Ishikawa (cell line): Measurements from ENCODE around the gene DGUOK.

Experiments
- CEBPB ChIP-seq: IDR thresholded peaks from 2 replicates; pipeline ENCODE4 v1.6.1; 2012
- CREB1 ChIP-seq: IDR thresholded peaks from 2 replicates; pipeline ENCODE4 v1.6.1; 2012; ENCODE audit warnings: low read depth
- EGR1 ChIP-seq: IDR thresholded peaks from 2 replicates; pipeline ENCODE4 v1.6.1; 2012
- EP300 ChIP-seq: IDR thresholded peaks from 2 replicates; pipeline ENCODE4 v1.6.1; 2012; ENCODE audit warnings: borderline replicate concordance
- FOXM1 ChIP-seq: IDR thresholded peaks from 2 replicates; pipeline ENCODE4 v1.6.1; 2012; ENCODE audit warnings: low read depth, borderline replicate concordance
- MAX ChIP-seq: IDR thresholded peaks from 2 replicates; pipeline ENCODE4 v1.6.1; 2012
- NFIC ChIP-seq: IDR thresholded peaks from 2 replicates; pipeline ENCODE4 v1.6.1; 2012
- RAD21 ChIP-seq: IDR thresholded peaks from 2 replicates; pipeline ENCODE4 v1.6.1; 2012; ENCODE audit warnings: low read depth
- REST ChIP-seq: IDR thresholded peaks from 2 replicates; pipeline ENCODE4 v1.6.1; 2012; ENCODE audit warnings: low read depth, mild to moderate bottlenecking
- TAF1 ChIP-seq: IDR thresholded peaks from 2 replicates; pipeline ENCODE4 v1.6.1; 2012; ENCODE audit warnings: low read depth, mild to moderate bottlenecking
- TCF12 ChIP-seq: IDR thresholded peaks from 2 replicates; pipeline ENCODE4 v1.6.1; 2012; ENCODE audit warnings: low read depth
- TEAD4 ChIP-seq: IDR thresholded peaks from 2 replicates; pipeline ENCODE4 v1.6.1; 2012
- USF1 ChIP-seq: IDR thresholded peaks from 2 replicates; pipeline ENCODE4 v1.6.1; 2012
- YY1 ChIP-seq: IDR thresholded peaks from 2 replicates; pipeline ENCODE4 v1.6.1; 2012; ENCODE audit warnings: low read depth
- ZBTB7A ChIP-seq: IDR thresholded peaks from 2 replicates; pipeline ENCODE4 v1.6.1; 2012; ENCODE audit warnings: low read depth

The DGUOK gene

GRCh38 chr2:73961823-73962615, 35.3 kb downstream of the DGUOK start:
- TF ChIP-seq CEBPB (no peak), EGR1 (no peak), NFIC (no peak), YY1 (no peak), TEAD4 (no peak), TCF12 (no peak), TAF1 (no peak), FOXM1 (no peak), EP300 (no peak), RAD21 (no peak), MAX (no peak)

GRCh38 chr2:73962798-73963197, 36.1 kb downstream of the DGUOK start:
- no peak for TF ChIP-seq TEAD4

- TF ChIP-seq RAD21 (no peak), EP300 (no peak), REST (no peak), ZBTB7A (no peak), NFIC (no peak), TCF12 (no peak), FOXM1 (no peak), CREB1 (no peak), EGR1 (no peak), MAX (no peak), TEAD4 (no peak), CEBPB (no peak), TAF1 (no peak), YY1 (no peak), USF1 (no peak)
Measured at GRCh38 chr2:73963385-73964120, 36.9 kb downstream of the DGUOK start.

- TF ChIP-seq NFIC (no peak), RAD21 (no peak), EGR1 (no peak), CEBPB (no peak), EP300 (no peak), MAX (no peak), TEAD4 (no peak), REST (no peak), USF1 (no peak), ZBTB7A (no peak), TCF12 (no peak), TAF1 (no peak), FOXM1 (no peak), YY1 (no peak), CREB1 (no peak)
Measured at GRCh38 chr2:73964223-73964622, 37.5 kb downstream of the DGUOK start.

- no peak for TF ChIP-seq EGR1
- TF ChIP-seq FOXM1, result no peak
- no peak for TF ChIP-seq TAF1
- no peak for TF ChIP-seq NFIC
- no peak for TF ChIP-seq RAD21
- no peak for TF ChIP-seq USF1
- TF ChIP-seq EP300, result no peak
Measured at GRCh38 chr2:73965053-73965452, 38.4 kb downstream of the DGUOK start.
